HepG2 (cell line): ENCODE data around the gene SPHK2.

ENCODE experiments used
- JARID2 ChIP-seq: sonication (generic); formaldehyde crosslinking; IDR thresholded peaks from 2 replicates; pipeline ENCODE4 v1.8.1; 2023; ENCODE audit warnings: missing genetic modification reagents, inconsistent platforms; ENCODE audit not compliant: insufficient replicate concordance
- POLR2AphosphoS5 ChIP-seq: IDR thresholded peaks from 2 replicates; pipeline ENCODE4 v1.6.1; 2012; ENCODE audit warnings: low read depth, low read length
- SRF ChIP-seq: IDR thresholded peaks from 2 replicates; pipeline ENCODE4 v1.6.1; 2011; ENCODE audit warnings: mild to moderate bottlenecking, low read depth, low read length, moderate library complexity
- TBL1XR1 ChIP-seq: fragments of 150-350 bp; IDR thresholded peaks from 2 replicates; pipeline ENCODE4 v1.6.1; 2014; ENCODE audit warnings: borderline replicate concordance, low read length; ENCODE audit not compliant: partially characterized antibody
- ZNF34 ChIP-seq: sonication (generic); formaldehyde crosslinking; IDR thresholded peaks from 2 replicates; pipeline ENCODE4 v1.4.0; 2020; ENCODE audit warnings: mild to moderate bottlenecking, missing genetic modification reagents, borderline replicate concordance
- ZNF530 ChIP-seq: sonication (generic); formaldehyde crosslinking; IDR thresholded peaks from 2 replicates; pipeline ENCODE4 v1.5.0; 2020; ENCODE audit warnings: low read depth, mild to moderate bottlenecking, missing genetic modification reagents
- ZNF749 ChIP-seq: sonication (generic); formaldehyde crosslinking; IDR thresholded peaks from 2 replicates; pipeline ENCODE4 v1.8.0; 2022; ENCODE audit warnings: mild to moderate bottlenecking, missing genetic modification reagents, moderate library complexity, borderline replicate concordance
- TF ChIP-seq, protein P1 (sequence below): sonication (generic); formaldehyde crosslinking; IDR thresholded peaks from 2 replicates; pipeline ENCODE4 v1.5.0; 2020; ENCODE audit warnings: missing genetic modification reagents
- TF ChIP-seq, protein P2 (sequence below): sonication (generic); formaldehyde crosslinking; IDR thresholded peaks from 2 replicates; pipeline ENCODE4 v1.5.0; 2020; ENCODE audit warnings: mild to moderate bottlenecking, missing genetic modification reagents, moderate library complexity
- TF ChIP-seq, protein P3 (sequence below): sonication (generic); formaldehyde crosslinking; IDR thresholded peaks from 2 replicates; pipeline ENCODE4 v1.4.0; 2020; ENCODE audit warnings: missing genetic modification reagents
- TF ChIP-seq, protein P4 (sequence below): sonication (generic); formaldehyde crosslinking; conservative IDR thresholded peaks from 2 replicates; pipeline ENCODE4 v1.8.1; 2023; ENCODE audit warnings: missing genetic modification reagents

DNA sequence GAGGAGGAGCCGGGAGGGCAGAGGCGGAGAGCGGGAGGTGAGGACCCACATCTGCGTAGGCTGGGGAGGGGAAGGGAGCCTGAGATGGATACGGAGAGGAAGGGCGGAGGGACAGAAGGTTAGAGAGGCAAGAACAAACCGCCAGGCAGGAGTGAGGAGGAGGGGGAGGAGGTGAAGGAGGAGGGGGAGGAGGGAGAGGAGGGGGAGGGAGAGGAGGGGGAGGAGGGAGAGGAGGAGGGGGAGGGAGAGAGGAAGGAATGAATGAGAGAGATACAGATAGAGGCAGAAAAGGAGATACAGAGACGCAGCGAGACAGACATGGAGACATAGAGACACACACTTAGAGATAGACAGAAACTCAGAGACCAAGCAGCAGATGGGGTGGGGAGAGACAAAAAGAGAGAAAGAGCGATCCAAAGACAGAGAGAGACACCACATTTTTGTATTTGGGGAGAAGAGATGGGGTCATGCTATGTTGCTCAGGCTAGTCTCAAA lies 27.5 kb downstream of the SPHK2 start:
- no peak for TF ChIP-seq SRF
- TF ChIP-seq ZNF749 (CRISPR knock-in tag) = no peak
- no peak for TF ChIP-seq JARID2 (CRISPR knock-in tag)
- TF ChIP-seq, protein P1, sequence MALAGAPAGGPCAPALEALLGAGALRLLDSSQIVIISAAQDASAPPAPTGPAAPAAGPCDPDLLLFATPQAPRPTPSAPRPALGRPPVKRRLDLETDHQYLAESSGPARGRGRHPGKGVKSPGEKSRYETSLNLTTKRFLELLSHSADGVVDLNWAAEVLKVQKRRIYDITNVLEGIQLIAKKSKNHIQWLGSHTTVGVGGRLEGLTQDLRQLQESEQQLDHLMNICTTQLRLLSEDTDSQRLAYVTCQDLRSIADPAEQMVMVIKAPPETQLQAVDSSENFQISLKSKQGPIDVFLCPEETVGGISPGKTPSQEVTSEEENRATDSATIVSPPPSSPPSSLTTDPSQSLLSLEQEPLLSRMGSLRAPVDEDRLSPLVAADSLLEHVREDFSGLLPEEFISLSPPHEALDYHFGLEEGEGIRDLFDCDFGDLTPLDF = no peak
- no peak for TF ChIP-seq POLR2AphosphoS5
- TF ChIP-seq ZNF34 (CRISPR knock-in tag) = no peak
- TF ChIP-seq, protein P2, sequence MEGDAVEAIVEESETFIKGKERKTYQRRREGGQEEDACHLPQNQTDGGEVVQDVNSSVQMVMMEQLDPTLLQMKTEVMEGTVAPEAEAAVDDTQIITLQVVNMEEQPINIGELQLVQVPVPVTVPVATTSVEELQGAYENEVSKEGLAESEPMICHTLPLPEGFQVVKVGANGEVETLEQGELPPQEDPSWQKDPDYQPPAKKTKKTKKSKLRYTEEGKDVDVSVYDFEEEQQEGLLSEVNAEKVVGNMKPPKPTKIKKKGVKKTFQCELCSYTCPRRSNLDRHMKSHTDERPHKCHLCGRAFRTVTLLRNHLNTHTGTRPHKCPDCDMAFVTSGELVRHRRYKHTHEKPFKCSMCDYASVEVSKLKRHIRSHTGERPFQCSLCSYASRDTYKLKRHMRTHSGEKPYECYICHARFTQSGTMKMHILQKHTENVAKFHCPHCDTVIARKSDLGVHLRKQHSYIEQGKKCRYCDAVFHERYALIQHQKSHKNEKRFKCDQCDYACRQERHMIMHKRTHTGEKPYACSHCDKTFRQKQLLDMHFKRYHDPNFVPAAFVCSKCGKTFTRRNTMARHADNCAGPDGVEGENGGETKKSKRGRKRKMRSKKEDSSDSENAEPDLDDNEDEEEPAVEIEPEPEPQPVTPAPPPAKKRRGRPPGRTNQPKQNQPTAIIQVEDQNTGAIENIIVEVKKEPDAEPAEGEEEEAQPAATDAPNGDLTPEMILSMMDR (CRISPR knock-in tag) = no peak
- TF ChIP-seq TBL1XR1 = no peak
- TF ChIP-seq, protein P3, sequence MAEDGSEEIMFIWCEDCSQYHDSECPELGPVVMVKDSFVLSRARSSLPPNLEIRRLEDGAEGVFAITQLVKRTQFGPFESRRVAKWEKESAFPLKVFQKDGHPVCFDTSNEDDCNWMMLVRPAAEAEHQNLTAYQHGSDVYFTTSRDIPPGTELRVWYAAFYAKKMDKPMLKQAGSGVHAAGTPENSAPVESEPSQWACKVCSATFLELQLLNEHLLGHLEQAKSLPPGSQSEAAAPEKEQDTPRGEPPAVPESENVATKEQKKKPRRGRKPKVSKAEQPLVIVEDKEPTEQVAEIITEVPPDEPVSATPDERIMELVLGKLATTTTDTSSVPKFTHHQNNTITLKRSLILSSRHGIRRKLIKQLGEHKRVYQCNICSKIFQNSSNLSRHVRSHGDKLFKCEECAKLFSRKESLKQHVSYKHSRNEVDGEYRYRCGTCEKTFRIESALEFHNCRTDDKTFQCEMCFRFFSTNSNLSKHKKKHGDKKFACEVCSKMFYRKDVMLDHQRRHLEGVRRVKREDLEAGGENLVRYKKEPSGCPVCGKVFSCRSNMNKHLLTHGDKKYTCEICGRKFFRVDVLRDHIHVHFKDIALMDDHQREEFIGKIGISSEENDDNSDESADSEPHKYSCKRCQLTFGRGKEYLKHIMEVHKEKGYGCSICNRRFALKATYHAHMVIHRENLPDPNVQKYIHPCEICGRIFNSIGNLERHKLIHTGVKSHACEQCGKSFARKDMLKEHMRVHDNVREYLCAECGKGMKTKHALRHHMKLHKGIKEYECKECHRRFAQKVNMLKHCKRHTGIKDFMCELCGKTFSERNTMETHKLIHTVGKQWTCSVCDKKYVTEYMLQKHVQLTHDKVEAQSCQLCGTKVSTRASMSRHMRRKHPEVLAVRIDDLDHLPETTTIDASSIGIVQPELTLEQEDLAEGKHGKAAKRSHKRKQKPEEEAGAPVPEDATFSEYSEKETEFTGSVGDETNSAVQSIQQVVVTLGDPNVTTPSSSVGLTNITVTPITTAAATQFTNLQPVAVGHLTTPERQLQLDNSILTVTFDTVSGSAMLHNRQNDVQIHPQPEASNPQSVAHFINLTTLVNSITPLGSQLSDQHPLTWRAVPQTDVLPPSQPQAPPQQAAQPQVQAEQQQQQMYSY = no peak
- TF ChIP-seq, protein P4, sequence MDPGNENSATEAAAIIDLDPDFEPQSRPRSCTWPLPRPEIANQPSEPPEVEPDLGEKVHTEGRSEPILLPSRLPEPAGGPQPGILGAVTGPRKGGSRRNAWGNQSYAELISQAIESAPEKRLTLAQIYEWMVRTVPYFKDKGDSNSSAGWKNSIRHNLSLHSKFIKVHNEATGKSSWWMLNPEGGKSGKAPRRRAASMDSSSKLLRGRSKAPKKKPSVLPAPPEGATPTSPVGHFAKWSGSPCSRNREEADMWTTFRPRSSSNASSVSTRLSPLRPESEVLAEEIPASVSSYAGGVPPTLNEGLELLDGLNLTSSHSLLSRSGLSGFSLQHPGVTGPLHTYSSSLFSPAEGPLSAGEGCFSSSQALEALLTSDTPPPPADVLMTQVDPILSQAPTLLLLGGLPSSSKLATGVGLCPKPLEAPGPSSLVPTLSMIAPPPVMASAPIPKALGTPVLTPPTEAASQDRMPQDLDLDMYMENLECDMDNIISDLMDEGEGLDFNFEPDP (CRISPR knock-in tag) = no peak
- TF ChIP-seq ZNF530 (CRISPR knock-in tag) = no peak
